H9 (cell line): ENCODE results near the gene RIBC2. TPM values are rescaled to one million over a fixed set of nuclear protein-coding genes. Genes with fewer than 3 reads are reported as not detected.

Source experiments
- DNase-seq: peaks from one replicate; pipeline ENCODE4 v3.0.0-alpha.2; 2017
- H2AFZ ChIP-seq: one replicate; pipeline ENCODE4 v1.6.1; 2013; ENCODE audit warnings: mild to moderate bottlenecking, low read length, control low read depth, moderate library complexity
- H2AK5ac ChIP-seq: 2 replicates; pipeline ENCODE4 v1.6.1; 2013; ENCODE audit warnings: low read length, control low read depth, mixed read lengths; ENCODE audit not compliant: insufficient read length
- H2BK120ac ChIP-seq: one replicate; pipeline ENCODE4 v1.6.1; 2013; ENCODE audit warnings: low read depth, mild to moderate bottlenecking, low read length, control low read depth, inconsistent platforms; ENCODE audit not compliant: poor library complexity, severe bottlenecking
- H2BK12ac ChIP-seq: 2 replicates; pipeline ENCODE4 v1.6.1; 2013; ENCODE audit warnings: low read length, control low read depth, mixed read lengths, low read depth; ENCODE audit not compliant: insufficient read length
- H2BK15ac ChIP-seq: 2 replicates; pipeline ENCODE4 v1.6.1; 2013; ENCODE audit warnings: low read depth, low read length, control low read depth
- H2BK20ac ChIP-seq: one replicate; pipeline ENCODE4 v1.6.1; 2013; ENCODE audit warnings: low read depth, mild to moderate bottlenecking, low read length, control low read depth, inconsistent platforms; ENCODE audit not compliant: poor library complexity, severe bottlenecking
- H2BK5ac ChIP-seq: 2 replicates; pipeline ENCODE4 v1.6.1; 2013; ENCODE audit warnings: low read length, control low read depth, mixed read lengths; ENCODE audit not compliant: insufficient read length
- H3K14ac ChIP-seq: 2 replicates; pipeline ENCODE4 v1.6.1; 2013; ENCODE audit warnings: low read length, control low read depth; ENCODE audit not compliant: insufficient read depth
- H3K18ac ChIP-seq: 2 replicates; pipeline ENCODE4 v1.6.1; 2013; ENCODE audit warnings: low read depth, mild to moderate bottlenecking, mixed read lengths, low read length, control low read depth; ENCODE audit not compliant: insufficient read length
- H3K23ac ChIP-seq: 2 replicates; pipeline ENCODE4 v1.6.1; 2013; ENCODE audit warnings: low read length, control low read depth, mixed read lengths, low read depth; ENCODE audit not compliant: insufficient read length
- H3K23me2 ChIP-seq: 2 replicates; pipeline ENCODE4 v1.6.1; 2013; ENCODE audit warnings: low read depth, mild to moderate bottlenecking, mixed read lengths, low read length, control low read depth; ENCODE audit not compliant: insufficient read length, poor library complexity, severe bottlenecking
- H3K27ac ChIP-seq: 2 replicates; pipeline ENCODE4 v1.5.1; 2013; ENCODE audit warnings: low read length, control low read depth, mixed read lengths, low read depth; ENCODE audit not compliant: insufficient read length
- H3K27me3 ChIP-seq: 2 replicates; pipeline ENCODE4 v1.6.1; 2013; ENCODE audit warnings: low read length, control low read depth, inconsistent platforms; ENCODE audit not compliant: insufficient read depth
- H3K4ac ChIP-seq: 2 replicates; pipeline ENCODE4 v1.6.1; 2013; ENCODE audit warnings: low read depth, mild to moderate bottlenecking, control low read depth, inconsistent platforms, low read length, moderate library complexity
- H3K4me1 ChIP-seq: 2 replicates; pipeline ENCODE4 v1.6.1; 2013; ENCODE audit warnings: low read length, control low read depth, inconsistent platforms; ENCODE audit not compliant: insufficient read depth
- H3K4me2 ChIP-seq: 2 replicates; pipeline ENCODE4 v1.6.1; 2013; ENCODE audit warnings: low read length, control low read depth, mixed read lengths; ENCODE audit not compliant: insufficient read length, insufficient read depth
- H3K56ac ChIP-seq: 2 replicates; pipeline ENCODE4 v1.6.1; 2013; ENCODE audit warnings: low read depth, mild to moderate bottlenecking, mixed read lengths, low read length, control low read depth; ENCODE audit not compliant: insufficient read length
- H3K79me1 ChIP-seq: 2 replicates; pipeline ENCODE4 v1.6.1; 2013; ENCODE audit warnings: low read depth, mild to moderate bottlenecking, moderate library complexity, low read length, control low read depth, inconsistent platforms; ENCODE audit not compliant: insufficient read depth, poor library complexity, severe bottlenecking
- H3K79me2 ChIP-seq: 2 replicates; pipeline ENCODE4 v1.6.1; 2013; ENCODE audit warnings: low read length, control low read depth, inconsistent platforms; ENCODE audit not compliant: insufficient read depth
- H3K9ac ChIP-seq: 2 replicates; pipeline ENCODE4 v1.6.1; 2013; ENCODE audit warnings: low read length, control low read depth, mixed read lengths; ENCODE audit not compliant: insufficient read length; ENCODE audit errors: extremely low read depth
- H3K9me3 ChIP-seq: one replicate; pipeline ENCODE4 v1.6.1; 2013; ENCODE audit warnings: low read depth, low read length, inconsistent platforms; ENCODE audit not compliant: control insufficient read depth
- H3T11ph ChIP-seq: one replicate; pipeline ENCODE4 v1.6.1; 2013; ENCODE audit warnings: mild to moderate bottlenecking, low read length, control low read depth, inconsistent platforms
- H4K20me1 ChIP-seq: one replicate; pipeline ENCODE4 v1.6.1; 2013; ENCODE audit not compliant: control insufficient read depth, insufficient read length, insufficient read depth
- H4K5ac ChIP-seq: 2 replicates; pipeline ENCODE4 v1.6.1; 2013; ENCODE audit warnings: low read depth, mild to moderate bottlenecking, mixed read lengths, low read length, control low read depth; ENCODE audit not compliant: insufficient read length
- H4K8ac ChIP-seq: replicated peaks from 2 replicates; pipeline ENCODE4 v1.6.1; 2013; ENCODE audit warnings: low read length, control low read depth, mixed read lengths, low read depth; ENCODE audit not compliant: insufficient read length
- H4K91ac ChIP-seq: 2 replicates; pipeline ENCODE4 v1.6.1; 2013; ENCODE audit warnings: low read depth, mild to moderate bottlenecking, moderate library complexity, mixed read lengths, low read length, control low read depth; ENCODE audit not compliant: insufficient read length
- H3K27ac Mint-ChIP-seq, 3 experiments: 2 replicates in 2 of 3; 3 replicates in 1 of 3; pipeline ENCODE4 v1.8.0; 2020 to 2021; ENCODE audit warnings: mixed read lengths in 3 of 3, mild to moderate bottlenecking in 1 of 3, moderate library complexity in 1 of 3
- H3K27me3 Mint-ChIP-seq: 2 replicates; pipeline ENCODE4 v1.8.0; 2021; ENCODE audit warnings: low read depth, mild to moderate bottlenecking, moderate library complexity, mixed read lengths
- H3K36me3 Mint-ChIP-seq, 3 experiments: 2 replicates in 2 of 3; 3 replicates in 1 of 3; pipeline ENCODE4 v1.8.0; 2020 to 2021; ENCODE audit warnings: low read depth in 3 of 3, mixed read lengths in 3 of 3; ENCODE audit not compliant: insufficient read depth in 1 of 3
- H3K4me1 Mint-ChIP-seq, 2 experiments: 2 replicates each; pipeline ENCODE4 v1.8.0; 2020; ENCODE audit warnings: mixed read lengths in 2 of 2
- H3K4me3 Mint-ChIP-seq, 2 experiments: 2 replicates in 1 of 2; 3 replicates in 1 of 2; pipeline ENCODE4 v1.8.0; 2020 to 2021; ENCODE audit warnings: mild to moderate bottlenecking in 2 of 2, mixed read lengths in 2 of 2, moderate library complexity in 1 of 2
- H3K9me3 Mint-ChIP-seq, 2 experiments: 2 replicates in 1 of 2; 3 replicates in 1 of 2; pipeline ENCODE4 v1.8.0; 2020; ENCODE audit warnings: mild to moderate bottlenecking in 2 of 2, mixed read lengths in 2 of 2, moderate library complexity in 1 of 2
- WGBS: extraction: QIAGEN DNeasy Blood & Tissue Kit; methylation state at CpG from one replicate; pipeline ENCODE4 v1.1.7; 2013; ENCODE audit warnings: missing lambda C conversion rate, low lambda C conversion rate, mixed read lengths; ENCODE audit not compliant: insufficient read length; ENCODE audit errors: extremely low coverage; 5-methylcytosine and 5-hydroxymethylcytosine counted together
- long read RNA-seq: library from polyadenylated mRNA; unstranded; transcript quantifications from one replicate; pipeline ENCODE4 v2.0.0, GENCODE V29; 2020
- total RNA-seq: library from RNA; stranded (reverse); gene quantifications from 2 replicates; pipeline ENCODE4 v1.2.1, GENCODE V29; 2021
- TF ChIP-seq, protein P1 (sequence below): fragments of 200-600 bp; sonication (generic); conservative IDR thresholded peaks from 3 replicates; pipeline ENCODE4 v1.8.0; 2021; ENCODE audit warnings: antibody characterized with exemption, mild to moderate bottlenecking

Gene RIBC2, protein sequence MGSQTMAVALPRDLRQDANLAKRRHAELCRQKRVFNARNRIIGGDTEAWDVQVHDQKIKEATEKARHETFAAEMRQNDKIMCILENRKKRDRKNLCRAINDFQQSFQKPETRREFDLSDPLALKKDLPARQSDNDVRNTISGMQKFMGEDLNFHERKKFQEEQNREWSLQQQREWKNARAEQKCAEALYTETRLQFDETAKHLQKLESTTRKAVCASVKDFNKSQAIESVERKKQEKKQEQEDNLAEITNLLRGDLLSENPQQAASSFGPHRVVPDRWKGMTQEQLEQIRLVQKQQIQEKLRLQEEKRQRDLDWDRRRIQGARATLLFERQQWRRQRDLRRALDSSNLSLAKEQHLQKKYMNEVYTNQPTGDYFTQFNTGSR
- total RNA-seq, result 3.3 and 4.1 TPM in 2 replicates
- long read RNA-seq, partial matches to known transcripts, result 4 of 7 reads
- long read RNA-seq, other reads (novel, unspliced or antisense), result 2 of 7 reads

- peak; percentile 90 for DNase-seq
- Histone ChIP-seq H4K91ac (no peak within 1 kb of the TSS), H3T11ph (no peak within 1 kb of the TSS), H2BK12ac (no peak within 1 kb of the TSS), H3K14ac (peak within 1 kb of the TSS; percentile 9), H3K9ac (no peak within 1 kb of the TSS), H4K20me1 (no peaks in the 10 kb centered on the region), H3K9me3 (no peaks in the 10 kb centered on the region), H3K18ac (peak within 1 kb of the TSS; percentile 77), H3K27me3 (no peaks in the 10 kb centered on the region; the same call in 1 of the 2 replicates), H3K4ac (no peak within 1 kb of the TSS), H2BK15ac (no peak within 1 kb of the TSS), H3K4me1 (no peaks in the 10 kb centered on the region), H3K4me2 (peak within 1 kb of the TSS; percentile 44), H2BK5ac (no peak within 1 kb of the TSS), H3K56ac (no peak within 1 kb of the TSS), H3K79me2 (no peaks in the 10 kb centered on the region), H2AFZ (no peak within 1 kb of the TSS), H3K27ac (no peak within 1 kb of the TSS), H4K5ac (no peak within 1 kb of the TSS), H3K23ac (no peak within 1 kb of the TSS), H2BK20ac (no peak within 1 kb of the TSS), H3K23me2 (peaks cover 3% of the 10 kb centered on the region), H4K8ac (no peak within 1 kb of the TSS), H3K79me1 (no peaks in the 10 kb centered on the region), H2AK5ac (no peak within 1 kb of the TSS), H2BK120ac (no peak within 1 kb of the TSS)
- H3K27me3 Mint-ChIP-seq, result peaks cover 36% of the 10 kb centered on the region
- peaks cover 2 to 12% (median 4%) of the 10 kb centered on the region in 3 experiments; a peak in 6 of 7 replicates for H3K36me3 Mint-ChIP-seq
- H3K9me3 Mint-ChIP-seq, result peaks cover 4 to 11% of the 10 kb centered on the region in 2 experiments; a peak in 4 of 5 replicates
- peak within 1 kb of the TSS in 2 of 3 experiments; percentile 44 to 93; a peak in 3 of 7 replicates for H3K27ac Mint-ChIP-seq
- WGBS, result no CpG with 5 or more reads among the region's 68 CpGs
- TF ChIP-seq, protein P1, sequence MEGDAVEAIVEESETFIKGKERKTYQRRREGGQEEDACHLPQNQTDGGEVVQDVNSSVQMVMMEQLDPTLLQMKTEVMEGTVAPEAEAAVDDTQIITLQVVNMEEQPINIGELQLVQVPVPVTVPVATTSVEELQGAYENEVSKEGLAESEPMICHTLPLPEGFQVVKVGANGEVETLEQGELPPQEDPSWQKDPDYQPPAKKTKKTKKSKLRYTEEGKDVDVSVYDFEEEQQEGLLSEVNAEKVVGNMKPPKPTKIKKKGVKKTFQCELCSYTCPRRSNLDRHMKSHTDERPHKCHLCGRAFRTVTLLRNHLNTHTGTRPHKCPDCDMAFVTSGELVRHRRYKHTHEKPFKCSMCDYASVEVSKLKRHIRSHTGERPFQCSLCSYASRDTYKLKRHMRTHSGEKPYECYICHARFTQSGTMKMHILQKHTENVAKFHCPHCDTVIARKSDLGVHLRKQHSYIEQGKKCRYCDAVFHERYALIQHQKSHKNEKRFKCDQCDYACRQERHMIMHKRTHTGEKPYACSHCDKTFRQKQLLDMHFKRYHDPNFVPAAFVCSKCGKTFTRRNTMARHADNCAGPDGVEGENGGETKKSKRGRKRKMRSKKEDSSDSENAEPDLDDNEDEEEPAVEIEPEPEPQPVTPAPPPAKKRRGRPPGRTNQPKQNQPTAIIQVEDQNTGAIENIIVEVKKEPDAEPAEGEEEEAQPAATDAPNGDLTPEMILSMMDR, result no peak
- peaks cover 4% of the 10 kb centered on the region in 2 experiments; a peak in 2 of 4 replicates for H3K4me1 Mint-ChIP-seq
- H3K4me3 Mint-ChIP-seq, result peak within 1 kb of the TSS; percentile 66 to 77
Observed at GRCh38 chr22:45413368-45414211, at the start of gene RIBC2, which contains the start of gene SMC1B. RIBC2 (plus strand) TSS chr22:45413693; CDS start chr22:45413887, 194 bp downstream. SMC1B (minus strand) TSS chr22:45413599; CDS start chr22:45413567, 32 bp downstream.
